ENCODE measurements around the gene UCK2. TPM values are rescaled to one million over a fixed set of nuclear protein-coding genes. Genes with fewer than 3 reads are reported as not detected.

UCK2 gene
- total RNA-seq, 1 experiment from 2014 or later, result 59.9 TPM

- H3K4me3 ChIP-seq, result no peak overlapping the region
- peak in 1 of 2 experiments; percentile 62 for DNase-seq
- CTCF ChIA-PET, result interaction anchor here (0.5 kb wide), 1 partner anchor 1364 kb away, joined by 3 read pairs; no protein-coding TSS in a partner anchor
- POLR2A ChIA-PET (ENCODE audit: unreplicated experiment), result no interaction called here
- TF ChIP-seq CTCF (conservative IDR thresholded peaks at IDR 0.05), result no peak
- no peak for TF ChIP-seq EZH2 (IDR thresholded peaks at IDR 0.05; ENCODE audit: low read depth)
- no peaks in the 10 kb centered on the region for H3K9me2 ChIP-seq (ENCODE audit: insufficient read depth)
- BruUV-seq (replicated peaks), result no TSS peak
- peaks cover 56% of the 10 kb centered on the region for H4K20me1 ChIP-seq (ENCODE audit: insufficient read depth)
- 0 out of 2 replicates have a peak, but pooled peaks cover 8% of the 10 kb centered on the region for H3K36me3 ChIP-seq (ENCODE audit: low read depth)
- intact Hi-C loops (cut with micrococcal nuclease; ENCODE audit: unreplicated experiment), result loop anchor here (5.0 kb wide), 1 partner anchor 61 kb away; the partner anchor contains the start of gene UCK2
- peak overlapping the region; percentile 20 for H3K27ac ChIP-seq
- no peaks in the 10 kb centered on the region for H3K9me3 ChIP-seq (ENCODE audit: insufficient read depth, low read depth)
- no peak overlapping the region for H2AFZ ChIP-seq
- peak overlapping the region; percentile 29 for H3K4me2 ChIP-seq
- no peaks in the 10 kb centered on the region for H3K27me3 ChIP-seq (ENCODE audit: insufficient read depth, low read depth)
- peaks cover 5% of the 10 kb centered on the region; the same call in 1 of the 2 replicates for H3F3A ChIP-seq (ENCODE audit: insufficient read depth, low read depth)
- H3K4me1 ChIP-seq (replicated peaks; ENCODE audit: insufficient read depth), result peaks cover 26% of the 10 kb centered on the region
- H3K79me2 ChIP-seq (ENCODE audit: low read depth), result peaks cover 72% of the 10 kb centered on the region
Measured at GRCh38 chr1:165887877-165888551, 60.6 kb downstream of the UCK2 start.

GRCh38 chr1:165888552-165888920, 61.1 kb downstream of the UCK2 start:
- H3K4me1 ChIP-seq (replicated peaks; ENCODE audit: insufficient read depth), result peaks cover 21% of the 10 kb centered on the region
- no peak overlapping the region for H3K4me2 ChIP-seq
- H3K79me2 ChIP-seq (ENCODE audit: low read depth), result peaks cover 66% of the 10 kb centered on the region
- 0 out of 2 replicates have a peak, but pooled peaks cover 8% of the 10 kb centered on the region for H3K36me3 ChIP-seq (ENCODE audit: low read depth)
- CTCF ChIA-PET, result interaction anchor here (0.5 kb wide), 1 partner anchor 1363 kb away, joined by 3 read pairs; no protein-coding TSS in a partner anchor
- peaks cover 7% of the 10 kb centered on the region; the same call in 1 of the 2 replicates for H3F3A ChIP-seq (ENCODE audit: insufficient read depth, low read depth)
- H3K9me3 ChIP-seq (ENCODE audit: insufficient read depth, low read depth), result no peaks in the 10 kb centered on the region
- TF ChIP-seq CTCF (conservative IDR thresholded peaks at IDR 0.05), result no peak
- TF ChIP-seq EZH2 (IDR thresholded peaks at IDR 0.05; ENCODE audit: low read depth), result no peak
- H2AFZ ChIP-seq, result no peak overlapping the region
- no peaks in the 10 kb centered on the region for H3K9me2 ChIP-seq (ENCODE audit: insufficient read depth)
- no peaks in the 10 kb centered on the region for H3K27me3 ChIP-seq (ENCODE audit: insufficient read depth, low read depth)
- H3K4me3 ChIP-seq, result no peak overlapping the region
- no TSS peak for BruUV-seq (replicated peaks)
- H3K27ac ChIP-seq, result no peak overlapping the region
- intact Hi-C loops (cut with micrococcal nuclease; ENCODE audit: unreplicated experiment), result loop anchor here (5.0 kb wide), 1 partner anchor 61 kb away; the partner anchor contains the start of gene UCK2
- POLR2A ChIA-PET (ENCODE audit: unreplicated experiment), result no interaction called here
- DNase-seq, result no peak
- peaks cover 51% of the 10 kb centered on the region for H4K20me1 ChIP-seq (ENCODE audit: insufficient read depth)

- H3K27ac ChIP-seq, result no peak overlapping the region
- H3K4me1 ChIP-seq (replicated peaks; ENCODE audit: insufficient read depth), result peaks cover 21% of the 10 kb centered on the region
- peaks cover 7% of the 10 kb centered on the region; the same call in 1 of the 2 replicates for H3F3A ChIP-seq (ENCODE audit: insufficient read depth, low read depth)
- H3K27me3 ChIP-seq (ENCODE audit: insufficient read depth, low read depth), result no peaks in the 10 kb centered on the region
- no peak overlapping the region for H3K4me3 ChIP-seq
- H2AFZ ChIP-seq, result no peak overlapping the region
- ChIA-PET CTCF (no interaction called here), POLR2A (ENCODE audit: unreplicated experiment) (no interaction called here)
- intact Hi-C loops (cut with micrococcal nuclease; ENCODE audit: unreplicated experiment), result no loop called here
- H3K4me2 ChIP-seq, result no peak overlapping the region
- H4K20me1 ChIP-seq (ENCODE audit: insufficient read depth), result peaks cover 33% of the 10 kb centered on the region
- peaks cover 12% of the 10 kb centered on the region; the same call in 1 of the 2 replicates for H3K36me3 ChIP-seq (ENCODE audit: low read depth)
- no peaks in the 10 kb centered on the region for H3K9me2 ChIP-seq (ENCODE audit: insufficient read depth)
- no peak for DNase-seq
- BruUV-seq (replicated peaks), result no TSS peak
- peaks cover 45% of the 10 kb centered on the region for H3K79me2 ChIP-seq (ENCODE audit: low read depth)
- no peaks in the 10 kb centered on the region for H3K9me3 ChIP-seq (ENCODE audit: insufficient read depth, low read depth)
- no peak for TF ChIP-seq EZH2 (IDR thresholded peaks at IDR 0.05; ENCODE audit: low read depth)
- TF ChIP-seq CTCF (conservative IDR thresholded peaks at IDR 0.05), result no peak
Measured at GRCh38 chr1:165890684-165891083, 63.3 kb downstream of the UCK2 start.

Data from PC-9 (cell line).